Activated effector memory CD4-positive, alpha-beta T cell treated with anti-CD3 and anti-CD28 coated beads, Interleukin-2, amount 50 U/mL, for 16 hours (primary cell): ENCODE data around the gene HEATR3.

Source experiments
- DNase-seq: peaks from one replicate; pipeline ENCODE4 v3.0.0-alpha.2; 2020

HEATR3 gene

GRCh38 chr16:50058091-50058771, 7.5 kb upstream of the HEATR3 start:
- no peak for DNase-seq

GRCh38 chr16:50059111-50059510, 6.7 kb upstream of the HEATR3 start:
- no peak for DNase-seq

- DNase-seq = no peak
These were observed 6.1 kb upstream of the HEATR3 start for GRCh38 chr16:50059669-50060068.

- no peak for DNase-seq
These were observed 4.4 kb upstream of the HEATR3 start for GRCh38 chr16:50061326-50061725.

- no peak for DNase-seq
These were observed 538 bp upstream of the HEATR3 start for GRCh38 chr16:50065241-50065623.

- DNase-seq = no peak
These were observed 916 bp downstream of the HEATR3 start for GRCh38 chr16:50066482-50067289.

- no peak for DNase-seq
These were observed 1.6 kb downstream of the HEATR3 start for GRCh38 chr16:50067290-50067853.

GRCh38 chr16:50068550-50068949, 2.8 kb downstream of the HEATR3 start:
- DNase-seq = no peak

GRCh38 chr16:50069060-50069459, 3.3 kb downstream of the HEATR3 start:
- DNase-seq = no peak

- DNase-seq = no peak
These were observed 5.4 kb downstream of the HEATR3 start for GRCh38 chr16:50071075-50071671.

GRCh38 chr16:50072730-50073129, 7.0 kb downstream of the HEATR3 start:
- DNase-seq = no peak

GRCh38 chr16:50079397-50080140, 13.8 kb downstream of the HEATR3 start:
- no peak for DNase-seq

- no peak for DNase-seq
These were observed 15.8 kb downstream of the HEATR3 start for GRCh38 chr16:50081428-50082018.

GRCh38 chr16:50083996-50084395, 18.2 kb downstream of the HEATR3 start:
- DNase-seq = no peak

GRCh38 chr16:50086176-50086575, 20.4 kb downstream of the HEATR3 start:
- DNase-seq = no peak

- DNase-seq = no peak
These were observed 22.5 kb downstream of the HEATR3 start for GRCh38 chr16:50088302-50088701.

- no peak for DNase-seq
These were observed 27.1 kb downstream of the HEATR3 start for GRCh38 chr16:50092891-50093290.

- no peak for DNase-seq
These were observed 28.1 kb downstream of the HEATR3 start for GRCh38 chr16:50093607-50094539.

GRCh38 chr16:50096791-50097190, 31.0 kb downstream of the HEATR3 start:
- DNase-seq = no peak

GRCh38 chr16:50099957-50100648, 34.3 kb downstream of the HEATR3 start:
- DNase-seq = no peak
